Right atrium auricular region (tissue), 2 donors: ENCODE measurements around the gene LOXL1. TPM values are rescaled to one million over a fixed set of nuclear protein-coding genes. Genes with fewer than 3 reads are reported as not detected.

Source experiments
- DNase-seq: peaks from one replicate; pipeline ENCODE4 v3.0.0-alpha.2; 2019; ENCODE audit warnings: low spot score
- H3K27ac ChIP-seq, 2 donors: fragments of 200-600 bp; sonication (generic); 1 replicate in 1 of 2; 2 replicates in 1 of 2; pipeline ENCODE4 v1.5.1; 2016 to 2019
- H3K27me3 ChIP-seq, 2 donors: fragments of 200-600 bp; sonication (generic); one replicate each; pipeline versions ENCODE4 v1.5.1 to v1.6.0; 2017 to 2019
- H3K36me3 ChIP-seq: fragments of 200-600 bp; sonication (generic); one replicate; pipeline ENCODE4 v1.5.1; 2016
- H3K4me1 ChIP-seq, 2 donors: fragments of 200-600 bp; sonication (generic); one replicate each; pipeline versions ENCODE4 v1.5.1 to v1.6.0; 2017 to 2019
- H3K4me3 ChIP-seq, 2 donors: fragments of 200-600 bp; sonication (generic); 1 replicate in 1 of 2; 2 replicates in 1 of 2; pipeline ENCODE4 v1.5.1; 2017 to 2019; ENCODE audit warnings: mild to moderate bottlenecking in 1 of 2, moderate library complexity in 1 of 2
- H3K9me3 ChIP-seq, 2 donors: fragments of 200-600 bp; sonication (generic); one replicate each; pipeline ENCODE4 v1.5.1; 2019
- total RNA-seq, 2 donors: library from RNA; depleted of rRNA; stranded (reverse); fragments of >200 nt; gene quantifications; one replicate each; pipeline ENCODE4 v1.1.0, GENCODE V29; 2016
- TF ChIP-seq, protein P1 (sequence below), 2 donors: fragments of 200-600 bp; sonication (generic); IDR thresholded peaks; one replicate each; pipeline ENCODE4 v1.5.1; 2019; ENCODE audit warnings: antibody characterized with exemption in 2 of 2

The LOXL1 gene
- total RNA-seq, 2 donors from 2014 or later = 22.2 to 59.0 TPM

DNA sequence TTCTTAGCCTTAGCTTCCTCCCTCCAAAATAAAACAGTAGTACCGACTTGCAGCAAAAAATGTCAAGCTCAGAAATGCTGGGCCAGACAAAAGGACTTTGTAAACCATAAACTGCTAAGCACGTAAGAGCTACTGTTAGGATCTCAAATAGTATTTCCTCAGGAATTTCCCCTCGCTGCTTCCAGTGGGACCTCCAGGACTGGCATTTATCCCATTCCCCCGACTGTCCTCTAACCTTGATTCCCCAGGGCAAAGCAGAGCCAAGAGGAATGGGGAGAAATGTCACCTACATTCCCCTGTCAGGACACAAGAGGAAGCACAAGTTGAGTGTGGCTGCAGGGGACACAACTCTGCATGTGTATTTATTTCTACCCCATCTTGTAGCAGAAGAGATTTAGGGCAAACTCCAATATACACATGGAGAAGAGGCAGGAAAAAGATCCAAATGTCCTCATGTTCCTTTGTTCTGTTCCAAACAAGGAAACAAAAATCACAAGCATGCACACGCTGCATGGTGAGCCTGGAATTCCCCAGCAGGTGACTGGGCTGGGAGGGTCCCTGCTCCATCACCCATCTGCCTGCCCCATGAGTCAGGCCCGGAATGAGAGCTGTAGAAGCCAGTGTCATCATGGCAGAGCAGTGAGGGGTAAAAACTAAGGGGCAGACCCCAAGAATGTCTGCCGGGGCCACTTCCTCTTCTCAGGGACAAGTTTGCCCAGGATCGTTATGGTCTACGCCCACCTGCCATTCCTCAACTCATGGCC lies 61.6 kb downstream of the LOXL1 start:
- peaks cover 0 to 96% of the 10 kb centered on the region in 2 donors for H3K4me1 ChIP-seq
- H3K27me3 ChIP-seq = no peaks in the 10 kb centered on the region
- peak overlapping the region; percentile 86 to 95 for H3K27ac ChIP-seq
- H3K36me3 ChIP-seq = peaks cover 7% of the 10 kb centered on the region
- H3K4me3 ChIP-seq = no peak overlapping the region
- H3K9me3 ChIP-seq = no peaks in the 10 kb centered on the region
- TF ChIP-seq, protein P1, sequence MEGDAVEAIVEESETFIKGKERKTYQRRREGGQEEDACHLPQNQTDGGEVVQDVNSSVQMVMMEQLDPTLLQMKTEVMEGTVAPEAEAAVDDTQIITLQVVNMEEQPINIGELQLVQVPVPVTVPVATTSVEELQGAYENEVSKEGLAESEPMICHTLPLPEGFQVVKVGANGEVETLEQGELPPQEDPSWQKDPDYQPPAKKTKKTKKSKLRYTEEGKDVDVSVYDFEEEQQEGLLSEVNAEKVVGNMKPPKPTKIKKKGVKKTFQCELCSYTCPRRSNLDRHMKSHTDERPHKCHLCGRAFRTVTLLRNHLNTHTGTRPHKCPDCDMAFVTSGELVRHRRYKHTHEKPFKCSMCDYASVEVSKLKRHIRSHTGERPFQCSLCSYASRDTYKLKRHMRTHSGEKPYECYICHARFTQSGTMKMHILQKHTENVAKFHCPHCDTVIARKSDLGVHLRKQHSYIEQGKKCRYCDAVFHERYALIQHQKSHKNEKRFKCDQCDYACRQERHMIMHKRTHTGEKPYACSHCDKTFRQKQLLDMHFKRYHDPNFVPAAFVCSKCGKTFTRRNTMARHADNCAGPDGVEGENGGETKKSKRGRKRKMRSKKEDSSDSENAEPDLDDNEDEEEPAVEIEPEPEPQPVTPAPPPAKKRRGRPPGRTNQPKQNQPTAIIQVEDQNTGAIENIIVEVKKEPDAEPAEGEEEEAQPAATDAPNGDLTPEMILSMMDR (IDR thresholded peaks at IDR 0.05) = no peak
- no peak for DNase-seq

GRCh38 chr15:73988445-73988969 lies 62.2 kb downstream of the LOXL1 start:
- H3K36me3 ChIP-seq = peaks cover 7% of the 10 kb centered on the region
- DNase-seq = no peak
- TF ChIP-seq, protein P1 (IDR thresholded peaks at IDR 0.05) = no peak
- no peak overlapping the region for H3K4me3 ChIP-seq
- peaks cover 0 to 96% of the 10 kb centered on the region in 2 donors for H3K4me1 ChIP-seq
- H3K9me3 ChIP-seq = no peaks in the 10 kb centered on the region
- peak overlapping the region; percentile 86 to 95 for H3K27ac ChIP-seq
- H3K27me3 ChIP-seq = no peaks in the 10 kb centered on the region

- TF ChIP-seq, protein P1 (IDR thresholded peaks at IDR 0.05) = no peak
- peak overlapping the region; percentile 86 to 95 for H3K27ac ChIP-seq
- H3K27me3 ChIP-seq = no peaks in the 10 kb centered on the region
- H3K9me3 ChIP-seq = no peaks in the 10 kb centered on the region
- peaks cover 0 to 96% of the 10 kb centered on the region in 2 donors for H3K4me1 ChIP-seq
- no peak overlapping the region for H3K4me3 ChIP-seq
- DNase-seq = no peak
- peaks cover 7% of the 10 kb centered on the region for H3K36me3 ChIP-seq
Measured at GRCh38 chr15:73989001-73989798, 62.9 kb downstream of the LOXL1 start.

GRCh38 chr15:73990250-73991005 lies 64.2 kb downstream of the LOXL1 start:
- H3K4me3 ChIP-seq = no peak overlapping the region
- peaks cover 0 to 88% of the 10 kb centered on the region in 2 donors for H3K4me1 ChIP-seq
- no peak for DNase-seq
- H3K27me3 ChIP-seq = no peaks in the 10 kb centered on the region
- TF ChIP-seq, protein P1 (IDR thresholded peaks at IDR 0.05) = no peak
- peak overlapping the region; percentile 86 to 95 for H3K27ac ChIP-seq
- peaks cover 7% of the 10 kb centered on the region for H3K36me3 ChIP-seq
- H3K9me3 ChIP-seq = no peaks in the 10 kb centered on the region

DNA sequence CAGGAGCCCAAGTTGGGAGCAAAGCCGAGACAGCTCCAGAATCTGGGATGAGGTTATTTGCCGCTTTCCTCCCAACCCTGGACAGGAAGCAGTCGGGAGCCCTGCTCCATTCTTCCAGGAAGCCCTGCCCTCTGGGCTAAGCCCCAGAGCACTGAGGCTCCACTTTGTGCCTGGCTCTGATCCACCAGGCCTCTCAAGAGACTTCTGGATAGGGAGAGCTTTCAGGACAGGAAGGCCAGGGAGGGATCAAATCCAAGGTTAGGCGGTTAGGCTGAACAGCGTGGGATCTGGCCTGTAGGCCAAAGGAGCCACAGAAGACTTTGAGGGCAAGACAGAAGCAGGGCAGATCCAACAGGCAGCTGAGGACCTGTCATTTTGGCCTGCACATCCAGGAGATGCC lies 65.0 kb downstream of the LOXL1 start:
- Histone ChIP-seq H3K9me3 (no peaks in the 10 kb centered on the region), H3K4me3 (peak overlapping the region; percentile 77 to 81), H3K27ac (peak overlapping the region; percentile 86 to 95), H3K36me3 (peaks cover 7% of the 10 kb centered on the region), H3K27me3 (no peaks in the 10 kb centered on the region), H3K4me1 (peaks cover 0 to 87% of the 10 kb centered on the region in 2 donors)
- TF ChIP-seq, protein P1 (IDR thresholded peaks at IDR 0.05) = no peak
- peak; percentile 79 for DNase-seq
